NCI-H1105 (cell line): Measurements from ENCODE around the gene RASSF6.
"Not testable (repeated sequence)": the region's sequence is repeated elsewhere in the genome, so short reads cannot be mapped to it uniquely, and the experiment has no call there.

Experiments
- DNase-seq: peaks from one replicate; lab custom pipeline; 2025; lab: John Stamatoyannopoulos, UW

The RASSF6 gene

GRCh38 chr4:73620115-73620792 is at the start of gene RASSF6:
Gene RASSF6 (minus strand): TSS chr4:73620436. CDS start chr4:73611795, 8,641 bp downstream.
- peak; percentile 45 for DNase-seq

- DNase-seq = peak; percentile 28
Measured at GRCh38 chr4:73669410-73670183, 49.4 kb upstream of the RASSF6 start.

- DNase-seq = peak; percentile 10
Measured at GRCh38 chr4:73668782-73669201, 48.6 kb upstream of the RASSF6 start.

DNA sequence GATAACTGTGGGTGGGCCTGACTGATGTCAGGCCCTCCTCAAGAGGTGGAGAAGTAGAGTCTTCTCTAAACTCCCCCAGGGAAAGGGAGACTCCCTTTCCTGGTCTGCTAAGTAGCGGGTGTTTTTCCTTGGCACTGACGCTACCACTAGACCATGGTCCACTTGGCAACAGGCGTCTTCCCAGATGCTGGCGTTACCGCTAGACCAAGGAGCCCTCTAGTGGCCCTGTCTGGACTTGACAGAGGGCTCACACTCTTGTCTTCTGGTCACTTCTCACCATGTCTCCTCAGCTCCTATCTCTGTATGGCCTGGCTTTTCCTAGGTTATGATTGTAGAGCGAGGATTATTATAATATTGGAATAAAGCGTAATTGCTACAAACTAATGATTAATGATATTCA is 45.7 kb upstream of the RASSF6 start:
- DNase-seq = not testable (repeated sequence)

GRCh38 chr4:73664470-73664869 is 44.2 kb upstream of the RASSF6 start:
- no peak for DNase-seq

- no peak for DNase-seq
Measured at GRCh38 chr4:73663576-73663975, 43.3 kb upstream of the RASSF6 start.

GRCh38 chr4:73662709-73663546 is 42.7 kb upstream of the RASSF6 start:
- DNase-seq = peak; percentile 13

DNA sequence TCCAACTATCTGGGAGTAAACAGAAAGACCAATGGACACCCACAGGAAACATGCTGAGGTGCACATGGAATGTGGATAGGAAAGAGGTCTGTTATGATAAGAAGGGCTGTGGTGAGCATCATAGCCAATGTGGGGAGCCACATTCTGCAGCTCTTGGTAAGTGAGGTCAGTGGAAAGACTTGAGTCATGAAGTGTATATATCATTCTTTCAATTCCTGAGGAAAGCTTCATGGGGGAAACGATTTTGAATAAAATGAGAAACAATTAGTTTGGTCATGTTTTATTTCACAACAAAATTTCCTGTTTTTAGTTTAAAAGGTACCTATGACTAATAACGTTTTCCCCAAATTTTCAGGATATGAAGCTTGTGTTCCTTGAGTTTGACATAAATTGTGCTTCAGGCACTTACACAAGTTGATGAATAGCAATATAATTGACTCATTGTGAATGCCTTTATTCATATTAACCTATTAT is 41.4 kb upstream of the RASSF6 start:
- no peak for DNase-seq

DNA sequence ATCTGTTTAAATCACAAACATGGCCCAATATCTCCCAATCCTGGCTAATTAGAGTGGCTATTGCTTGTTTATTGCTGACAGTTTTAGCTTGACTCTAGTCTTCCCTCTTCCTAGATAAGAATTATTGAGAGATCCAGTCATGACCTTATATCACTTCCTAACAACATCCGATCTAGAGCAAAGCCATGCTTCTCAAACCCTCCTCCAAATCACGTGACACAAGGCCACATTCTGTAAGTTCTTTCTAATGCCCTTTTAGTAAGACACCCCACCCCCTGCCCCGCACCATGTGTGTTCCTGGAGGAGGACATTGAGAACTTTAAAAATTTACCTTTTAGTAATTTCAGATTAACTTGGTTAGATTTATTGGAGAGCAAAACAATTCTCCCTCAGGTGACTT is 40.6 kb upstream of the RASSF6 start:
- no peak for DNase-seq

DNA sequence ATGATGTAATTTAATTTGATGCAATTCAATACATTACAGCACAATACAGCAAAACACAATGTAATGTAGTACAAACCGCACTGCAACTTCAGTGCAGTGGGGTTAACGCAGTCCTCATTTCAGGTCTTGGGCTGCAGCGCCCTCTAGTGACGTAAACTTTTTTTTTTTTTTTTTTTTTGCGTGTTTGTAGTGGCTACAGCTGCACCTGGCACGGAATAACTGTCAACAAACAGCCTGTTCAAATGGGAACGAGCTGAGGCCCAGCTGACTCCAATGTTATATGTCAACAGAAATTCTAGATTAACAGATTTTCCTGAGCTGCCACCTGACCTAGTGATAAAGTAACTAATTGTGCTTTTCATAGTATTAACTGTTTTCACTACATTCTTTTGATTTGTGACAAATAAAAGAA is 33.5 kb upstream of the RASSF6 start:
- DNase-seq = peak; percentile 47

GRCh38 chr4:73650250-73650649 is 30.0 kb upstream of the RASSF6 start:
- no peak for DNase-seq

GRCh38 chr4:73648478-73648877 is 28.2 kb upstream of the RASSF6 start:
- peak; percentile 72 for DNase-seq

- no peak for DNase-seq
Measured at GRCh38 chr4:73646117-73646516, 25.9 kb upstream of the RASSF6 start.

DNA sequence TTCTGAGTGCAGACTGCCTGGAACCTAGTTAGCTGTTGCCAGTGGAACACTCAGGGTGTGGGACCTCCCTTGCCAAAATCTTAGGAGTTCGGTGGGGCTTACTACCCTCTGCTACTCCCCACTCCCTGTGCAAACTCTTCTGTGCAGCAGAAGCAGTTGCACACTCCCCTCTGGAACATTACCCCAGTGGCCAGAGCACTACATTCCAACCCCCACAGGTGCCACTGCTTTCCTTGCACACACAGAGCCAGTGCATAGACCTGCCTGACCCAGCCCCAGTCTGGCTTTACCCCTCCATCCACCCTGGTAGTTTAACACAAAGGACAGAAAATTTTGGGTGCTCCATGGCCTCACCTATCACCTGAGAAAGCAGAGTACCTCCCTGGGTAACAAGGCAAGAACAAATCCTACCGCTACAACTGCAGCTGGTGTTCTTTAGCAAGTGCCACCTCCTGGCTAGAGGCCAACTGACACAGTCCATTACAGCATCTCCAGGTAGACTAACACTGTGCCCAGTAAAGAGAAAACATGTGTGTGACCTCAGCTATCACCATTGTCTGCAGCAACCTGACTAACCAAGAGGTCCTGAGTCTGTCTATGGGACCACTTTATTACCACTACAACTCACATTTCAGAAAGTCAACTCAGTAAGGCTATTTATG is 11.5 kb upstream of the RASSF6 start:
- DNase-seq = peak; percentile 25

GRCh38 chr4:73628834-73629233 is 8.6 kb upstream of the RASSF6 start:
- DNase-seq = not testable (repeated sequence)

- no peak for DNase-seq
Measured at GRCh38 chr4:73621357-73621756, 1.1 kb upstream of the RASSF6 start.

GRCh38 chr4:73619346-73619745 is 890 bp downstream of the RASSF6 start:
- peak; percentile 41 for DNase-seq

GRCh38 chr4:73617256-73617655 is 3.0 kb downstream of the RASSF6 start:
- DNase-seq = no peak

- no peak for DNase-seq
Measured at GRCh38 chr4:73615613-73616012, 4.6 kb downstream of the RASSF6 start.

DNA sequence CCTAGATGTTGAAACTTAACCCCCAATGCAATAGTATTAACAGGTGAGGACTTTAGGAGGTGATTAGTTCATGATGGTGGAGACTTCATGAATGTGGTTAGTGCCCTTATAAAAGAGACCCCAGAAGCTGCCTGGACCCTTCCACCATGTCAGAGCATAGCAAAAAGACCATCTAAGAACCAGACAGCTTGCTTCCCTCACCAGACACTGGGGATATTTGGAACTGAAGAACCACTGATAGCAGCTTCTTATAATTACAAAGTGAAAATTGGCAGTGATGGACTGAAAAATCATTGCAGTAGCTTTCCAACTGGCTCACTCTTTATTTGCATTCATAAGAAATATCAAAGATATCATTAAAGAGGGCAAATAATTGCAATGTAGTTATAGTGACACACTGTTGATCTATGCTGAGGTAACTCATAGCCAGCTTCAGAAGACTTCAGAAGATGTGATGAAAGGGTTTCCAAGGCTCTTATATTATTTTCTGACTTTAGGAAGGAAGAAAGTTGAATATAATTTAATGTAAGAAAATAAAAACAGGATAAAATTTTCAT is 5.8 kb downstream of the RASSF6 start:
- DNase-seq = no peak

DNA sequence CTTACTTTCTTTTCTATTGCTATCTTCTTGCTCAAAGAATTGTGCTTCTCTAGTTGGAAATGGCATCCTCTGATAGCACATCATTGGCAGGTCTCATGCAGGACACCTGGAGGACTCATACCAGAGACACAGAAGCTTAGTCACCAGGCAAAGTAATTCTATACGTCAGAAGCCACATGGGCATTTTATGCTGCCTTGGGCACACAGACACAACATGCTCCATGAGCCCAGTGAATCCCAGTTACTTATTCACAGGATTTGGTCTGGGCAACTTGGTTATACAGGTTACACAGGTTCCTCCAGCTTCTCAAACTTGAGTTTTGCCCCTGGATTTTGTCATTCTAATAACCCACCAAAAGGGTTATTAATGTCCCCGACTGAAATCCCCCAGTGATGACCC is 7.1 kb downstream of the RASSF6 start:
- DNase-seq = no peak

GRCh38 chr4:73612032-73612431 is 8.2 kb downstream of the RASSF6 start:
- no peak for DNase-seq
